ENCODE data around the gene PTCHD1.

The PTCHD1 gene

GRCh38 chrX:23334848-23335599 is at the start of gene PTCHD1:
Gene PTCHD1, plus strand, starts transcription at chrX:23334849. Its CDS starts 27 bp downstream, at chrX:23334876.
- DNase-seq, result no peak

GRCh38 chrX:23286731-23287130 is 47.9 kb upstream of the PTCHD1 start:
- DNase-seq, result no peak

- no peak for DNase-seq
Observed at GRCh38 chrX:23287191-23287725, 47.4 kb upstream of the PTCHD1 start.

- DNase-seq, result no peak
Observed at GRCh38 chrX:23292354-23292987, 42.2 kb upstream of the PTCHD1 start.

DNA sequence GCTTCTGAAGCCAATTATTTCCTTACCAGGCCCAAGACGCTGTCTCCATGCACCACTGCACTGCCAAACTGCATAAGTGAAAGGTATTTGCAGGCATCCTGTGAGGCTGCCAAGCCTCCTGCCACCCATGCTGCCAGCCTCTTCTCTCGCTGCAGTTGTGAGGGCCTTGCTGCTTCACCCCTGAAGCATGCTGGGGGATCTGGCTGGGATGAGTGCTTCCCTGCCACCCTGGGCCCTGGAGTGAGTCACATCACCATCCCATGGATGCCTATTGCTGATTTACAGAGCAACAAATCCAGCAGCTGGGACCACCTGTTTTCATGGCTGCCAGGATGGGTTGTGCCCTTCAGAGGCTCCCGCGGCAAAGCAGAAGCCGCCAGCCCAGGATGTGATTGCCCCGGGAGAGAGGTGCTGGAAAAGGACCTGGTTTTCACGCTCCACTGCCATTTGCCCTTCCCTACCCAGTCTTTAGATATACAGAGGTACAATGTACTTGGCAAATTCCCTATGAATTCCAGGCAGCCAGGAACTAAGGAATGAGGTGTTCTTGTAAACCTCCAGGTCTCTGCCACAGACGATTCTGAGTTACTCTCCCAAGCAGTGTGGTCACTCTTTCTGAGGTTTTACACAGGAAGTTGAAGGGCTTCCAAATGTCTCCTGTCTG is 41.5 kb upstream of the PTCHD1 start:
- no peak for DNase-seq

DNA sequence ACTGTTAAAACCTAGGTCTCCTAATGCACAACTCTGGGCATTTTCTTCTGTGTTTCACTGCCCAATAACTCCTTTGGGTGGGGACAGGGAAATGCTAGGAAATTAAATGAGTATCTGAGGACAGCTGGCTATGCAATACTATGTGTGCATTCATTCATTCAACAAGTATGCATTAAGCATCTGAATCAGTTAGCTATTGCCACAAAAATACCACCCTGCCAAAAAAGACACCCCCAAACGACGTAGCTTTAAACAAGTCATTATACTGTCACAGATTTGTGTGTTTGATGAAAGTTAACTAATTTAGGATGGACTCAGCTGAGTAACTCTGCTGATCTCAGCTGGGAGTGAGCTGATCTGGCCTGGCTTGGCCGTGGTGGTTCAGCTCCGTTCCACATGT is 29.8 kb upstream of the PTCHD1 start:
- DNase-seq, result no peak

GRCh38 chrX:23311731-23312130 is 22.9 kb upstream of the PTCHD1 start:
- DNase-seq, result no peak

- no peak for DNase-seq
Observed at GRCh38 chrX:23312136-23312535, 22.5 kb upstream of the PTCHD1 start.

DNA sequence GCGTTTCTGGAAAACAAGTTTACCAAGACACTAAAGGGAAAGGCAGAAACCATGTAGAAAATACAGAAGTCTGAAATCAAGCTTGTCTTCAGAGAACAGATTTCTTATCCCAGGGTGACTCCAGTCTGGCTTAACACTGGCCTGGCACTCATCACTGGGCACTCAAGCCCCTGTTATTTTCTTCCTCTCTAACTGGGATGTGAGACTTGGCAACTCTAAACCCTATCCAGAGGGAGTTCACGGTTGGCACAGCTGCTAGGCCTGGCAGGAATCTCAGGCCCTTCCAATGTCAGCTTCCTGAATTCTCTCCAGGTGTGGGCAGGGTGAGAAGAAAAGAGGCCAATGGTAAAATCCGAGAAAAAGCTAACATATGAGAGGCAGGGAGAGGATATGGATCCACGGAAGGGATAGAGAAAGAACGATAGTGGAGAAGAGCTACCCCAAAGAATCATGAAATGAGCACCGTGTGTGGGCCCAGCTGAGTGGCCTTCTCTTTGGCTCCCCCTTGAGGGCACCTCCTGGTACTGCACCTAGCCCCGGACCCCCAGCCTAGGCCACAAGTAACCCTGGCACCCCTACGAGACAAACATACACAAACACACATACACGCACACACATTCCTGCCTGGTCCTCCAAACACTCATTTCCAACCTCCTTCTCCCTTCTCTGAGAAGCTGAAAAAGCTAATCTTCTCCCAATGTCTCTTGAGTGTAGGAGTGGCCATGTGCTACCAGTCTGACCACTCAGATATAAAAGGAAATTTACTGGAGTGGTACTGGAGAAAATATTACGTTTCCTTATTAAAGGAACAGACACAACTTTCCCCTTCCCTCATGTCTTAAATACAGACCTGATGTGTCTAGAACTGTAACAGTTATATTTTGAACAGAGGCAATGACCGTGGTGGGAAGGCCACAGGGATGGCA is 16.6 kb upstream of the PTCHD1 start:
- no peak for DNase-seq

GRCh38 chrX:23327104-23327503 is 7.5 kb upstream of the PTCHD1 start:
- no peak for DNase-seq

GRCh38 chrX:23331701-23332100 is 2.9 kb upstream of the PTCHD1 start:
- DNase-seq, result no peak

DNA sequence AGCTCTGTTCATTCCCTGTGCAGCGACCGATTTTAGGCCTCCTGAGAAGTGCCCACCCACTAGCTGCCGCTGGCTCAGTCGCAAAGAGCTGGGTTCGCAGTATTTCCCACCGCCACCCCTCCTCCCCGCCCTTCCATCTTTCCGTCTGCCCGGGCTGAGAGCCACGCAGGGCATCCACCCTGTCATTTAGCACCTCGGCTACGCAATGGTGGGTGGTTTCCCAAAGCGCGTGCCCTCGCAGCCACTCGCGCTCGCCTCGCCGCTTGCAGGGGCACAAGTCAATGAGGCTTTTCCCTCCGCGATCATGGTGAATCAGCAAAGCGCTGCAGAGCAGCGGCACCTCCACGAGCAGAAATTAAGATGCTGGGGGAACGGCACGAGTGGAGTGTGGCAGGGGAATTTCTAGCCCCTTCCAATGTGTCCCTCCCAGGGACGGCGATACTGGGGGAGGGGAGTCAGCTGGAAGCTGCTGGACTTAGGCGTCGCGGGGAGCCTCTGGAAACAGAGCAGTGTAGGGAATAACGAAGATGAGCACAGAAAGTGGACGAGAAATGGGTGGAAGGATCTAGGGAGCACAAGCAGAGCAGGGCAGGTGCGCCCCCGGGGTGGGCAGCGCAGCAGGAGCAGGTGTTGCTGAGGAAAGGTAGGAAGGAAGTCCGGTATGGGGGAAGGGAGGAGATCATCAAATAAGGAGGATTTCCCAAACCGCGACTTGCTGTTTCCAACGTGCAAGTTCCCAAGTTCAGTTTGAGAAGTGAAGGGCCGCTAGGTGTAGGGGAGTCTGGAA is 2.4 kb upstream of the PTCHD1 start:
- no peak for DNase-seq

DNA sequence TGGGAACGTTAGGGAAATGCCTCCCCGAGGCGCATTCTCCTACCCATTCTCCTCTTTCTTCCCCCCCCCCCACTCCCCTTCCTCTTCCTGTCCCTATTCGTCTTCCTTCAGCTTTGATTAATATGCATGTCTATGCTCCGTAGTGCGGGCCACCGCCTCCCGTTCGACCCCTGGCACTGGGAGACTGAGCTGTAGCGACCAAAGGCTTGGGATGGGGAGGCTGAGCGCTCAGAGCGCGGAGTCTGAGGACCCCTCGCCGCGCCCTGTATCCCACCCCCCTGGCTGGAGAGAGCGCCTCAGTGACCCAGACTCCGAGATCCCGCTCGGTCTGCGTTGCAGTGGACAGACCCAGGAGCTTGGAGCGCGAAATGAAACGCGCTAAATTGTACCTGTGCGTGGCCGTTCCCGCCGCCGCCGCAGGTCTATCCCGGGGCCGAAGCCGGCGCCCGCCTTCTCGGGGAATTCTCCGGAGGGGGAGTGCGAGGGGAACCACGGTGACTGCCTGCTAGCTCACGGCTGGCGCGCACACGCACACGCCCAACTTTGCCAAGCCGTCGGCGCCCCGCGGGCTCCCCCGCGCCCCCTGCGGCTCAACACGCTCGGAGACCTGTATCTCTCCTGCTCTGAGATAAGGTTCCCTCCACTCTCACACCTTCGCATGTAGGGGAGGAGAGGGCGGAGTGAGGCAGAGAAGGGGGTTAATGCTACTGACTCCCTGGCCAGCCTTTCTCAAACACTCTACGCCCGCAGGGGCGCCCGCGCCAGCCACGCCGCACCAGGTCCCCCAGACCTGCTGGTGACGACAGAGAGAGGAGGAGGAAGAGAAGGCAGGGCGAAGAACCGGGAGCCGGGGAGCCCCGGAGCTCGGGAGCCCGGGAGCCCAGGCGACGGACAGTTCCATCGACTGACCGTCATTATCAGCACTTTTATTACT is 1.5 kb upstream of the PTCHD1 start:
- no peak for DNase-seq

- no peak for DNase-seq
Observed at GRCh38 chrX:23333842-23334520, 668 bp upstream of the PTCHD1 start.

- no peak for DNase-seq
Observed at GRCh38 chrX:23334521-23334847, 165 bp upstream of the PTCHD1 start.

GRCh38 chrX:23338334-23338733 is 3.7 kb downstream of the PTCHD1 start:
- no peak for DNase-seq

DNA sequence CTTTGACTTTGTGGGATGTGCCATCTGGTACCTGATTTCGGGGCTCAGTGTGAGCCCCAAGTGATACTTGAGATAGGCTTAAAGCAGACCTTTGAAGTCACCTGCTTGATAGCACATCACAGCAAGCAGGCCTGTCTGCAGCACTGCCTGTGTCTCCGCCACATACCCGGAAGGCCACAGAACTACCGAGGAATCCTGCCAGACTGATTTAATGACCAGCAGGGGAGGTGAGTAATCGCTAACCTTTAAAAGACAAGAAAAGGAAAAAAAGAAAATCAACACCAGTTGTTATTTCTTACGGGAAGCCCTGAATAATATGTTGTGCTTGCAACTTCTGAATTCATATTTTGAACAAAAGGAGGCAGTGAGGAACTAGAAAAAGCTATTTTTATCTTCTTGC is 6.8 kb downstream of the PTCHD1 start:
- DNase-seq, result no peak

GRCh38 chrX:23344238-23344903 is 9.7 kb downstream of the PTCHD1 start:
- DNase-seq, result no peak

GRCh38 chrX:23344904-23345271 is 10.2 kb downstream of the PTCHD1 start:
- no peak for DNase-seq

- no peak for DNase-seq
Observed at GRCh38 chrX:23356189-23356588, 21.5 kb downstream of the PTCHD1 start.
